ENCODE measurements around the gene TNPO2.
A peak's percentile ranks its signal among the peaks of the same experiment; 100 is the strongest.

- TF ChIP-seq POLR2AphosphoS5 (IDR thresholded peaks at IDR 0.05; ENCODE audit: low read depth) (no peak), CTCF (IDR thresholded peaks at IDR 0.05; ENCODE audit: insufficient read depth, low read length) (peak; percentile 82), REST (IDR thresholded peaks at IDR 0.05; ENCODE audit: insufficient replicate concordance, low read depth) (no peak), GABPA (IDR thresholded peaks at IDR 0.05; ENCODE audit: low read depth) (no peak), SPI1 (IDR thresholded peaks at IDR 0.05; ENCODE audit: borderline replicate concordance, low read depth) (no peak)
Measured at GRCh38 chr19:12757544-12758274, 34.0 kb upstream of the TNPO2 start.
